ENCODE data around the gene EFCC1.

DNA sequence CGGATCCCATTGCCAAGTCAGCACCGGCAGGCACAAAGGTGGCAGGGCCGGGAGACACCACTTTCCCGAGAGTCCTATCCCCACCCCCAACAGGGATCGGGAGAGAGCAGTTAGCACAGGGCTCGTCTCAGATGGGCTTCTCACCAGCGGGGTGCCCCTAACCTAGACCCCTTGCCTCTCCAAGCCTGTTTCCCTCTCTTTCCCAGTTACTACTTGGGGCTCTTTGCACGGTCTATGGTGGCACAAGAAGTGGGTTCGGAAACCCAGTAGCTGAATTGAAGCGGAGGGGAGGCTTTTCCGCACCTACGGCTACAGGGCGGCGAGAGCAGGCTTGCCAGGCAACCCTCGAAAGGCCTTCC, 383 bp upstream of the EFCC1 start:
- no peak for TF ChIP-seq POLR2A (IDR thresholded peaks at IDR 0.05)
- no peak for TF ChIP-seq CTCF (IDR thresholded peaks at IDR 0.05)
